Measurements from ENCODE around the gene MARCHF4.

DNA sequence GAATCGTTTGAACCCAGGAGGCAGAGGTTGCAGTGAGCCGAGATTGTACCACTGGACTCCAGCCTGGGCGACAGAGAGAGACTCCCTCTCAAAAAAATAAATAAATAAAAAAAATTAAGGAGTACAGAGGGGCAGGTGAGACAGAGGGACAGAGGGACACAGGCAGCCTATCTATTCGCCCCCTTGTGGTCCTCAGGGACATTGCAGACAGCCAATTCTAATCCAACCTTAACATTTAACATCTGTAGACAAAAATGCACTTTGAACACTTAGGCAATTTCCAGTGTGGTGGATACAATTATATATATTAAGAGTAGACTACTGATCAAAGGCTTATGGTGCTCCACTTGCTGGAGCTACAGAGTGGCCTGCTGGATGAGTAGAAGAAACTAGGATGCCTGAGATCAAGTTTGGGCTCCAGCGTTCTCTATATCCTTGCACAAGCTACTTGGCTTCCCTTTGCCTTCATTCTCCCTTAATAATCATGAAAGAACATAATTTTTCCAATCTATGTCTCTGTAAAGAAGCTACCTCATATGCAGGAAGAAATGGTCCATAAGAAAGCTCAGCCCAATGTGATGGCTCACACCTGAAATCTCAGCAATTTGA is 31.8 kb upstream of the MARCHF4 start:
- TF ChIP-seq, protein P1, sequence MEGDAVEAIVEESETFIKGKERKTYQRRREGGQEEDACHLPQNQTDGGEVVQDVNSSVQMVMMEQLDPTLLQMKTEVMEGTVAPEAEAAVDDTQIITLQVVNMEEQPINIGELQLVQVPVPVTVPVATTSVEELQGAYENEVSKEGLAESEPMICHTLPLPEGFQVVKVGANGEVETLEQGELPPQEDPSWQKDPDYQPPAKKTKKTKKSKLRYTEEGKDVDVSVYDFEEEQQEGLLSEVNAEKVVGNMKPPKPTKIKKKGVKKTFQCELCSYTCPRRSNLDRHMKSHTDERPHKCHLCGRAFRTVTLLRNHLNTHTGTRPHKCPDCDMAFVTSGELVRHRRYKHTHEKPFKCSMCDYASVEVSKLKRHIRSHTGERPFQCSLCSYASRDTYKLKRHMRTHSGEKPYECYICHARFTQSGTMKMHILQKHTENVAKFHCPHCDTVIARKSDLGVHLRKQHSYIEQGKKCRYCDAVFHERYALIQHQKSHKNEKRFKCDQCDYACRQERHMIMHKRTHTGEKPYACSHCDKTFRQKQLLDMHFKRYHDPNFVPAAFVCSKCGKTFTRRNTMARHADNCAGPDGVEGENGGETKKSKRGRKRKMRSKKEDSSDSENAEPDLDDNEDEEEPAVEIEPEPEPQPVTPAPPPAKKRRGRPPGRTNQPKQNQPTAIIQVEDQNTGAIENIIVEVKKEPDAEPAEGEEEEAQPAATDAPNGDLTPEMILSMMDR (IDR thresholded peaks at IDR 0.05), result peak; percentile 42 to 76 (median 69)
- TF ChIP-seq POLR2A (IDR thresholded peaks at IDR 0.05), result no peak
